ENCODE data around the gene ACIN1. TPM values are rescaled to one million over a fixed set of nuclear protein-coding genes. Genes with fewer than 3 reads are reported as not detected.

The ACIN1 gene
- total and polyA plus RNA-seq, 4 experiments from 2014 or later: 1.2 to 327 (median 169) TPM

DNA sequence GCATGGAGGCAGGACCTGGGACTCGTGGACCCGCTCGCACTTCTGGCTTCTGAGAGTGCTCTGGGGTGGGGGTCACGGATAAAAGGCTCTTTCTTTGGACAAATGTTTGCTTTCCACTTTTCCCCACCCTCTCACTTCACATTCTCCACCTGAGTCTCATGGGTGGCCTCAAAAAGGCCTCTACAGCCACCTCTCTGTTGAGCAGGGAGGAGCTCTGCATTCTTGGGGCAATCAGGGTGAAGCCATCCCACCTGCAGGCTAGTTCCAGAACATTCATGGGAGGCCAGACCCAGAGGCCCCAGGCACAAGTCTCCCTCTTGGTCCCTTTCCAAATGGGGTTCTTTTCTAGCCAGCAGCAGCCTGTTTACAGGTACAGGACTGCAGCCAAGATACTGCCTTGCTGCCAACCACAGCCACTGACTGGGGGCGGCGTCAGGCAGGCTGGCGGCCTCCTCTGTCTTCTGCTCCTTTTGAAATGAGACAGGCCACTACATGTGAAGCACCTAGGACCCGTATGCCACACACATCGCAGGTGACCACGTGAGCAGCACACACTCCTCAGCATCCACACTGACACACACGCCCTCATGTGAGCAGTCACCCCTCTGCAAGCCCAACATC, 42.4 kb upstream of the ACIN1 start:
- intact Hi-C loops (cut with micrococcal nuclease): no loop called here
- Histone ChIP-seq H3K4me3 (ENCODE audit: low read length in 2 of 2) (no peak overlapping the region), H3K36me3 (ENCODE audit: insufficient read depth, low read length) (no peaks in the 10 kb centered on the region), H3K4me1 (ENCODE audit: insufficient read depth, low read length) (no peaks in the 10 kb centered on the region), H3K27ac (ENCODE audit: low read depth, low read length) (no peak overlapping the region), H3K9me3 (ENCODE audit: control insufficient read depth in 1 of 2, low read length in 2 of 2) (no peaks in the 10 kb centered on the region), H3K27me3 (ENCODE audit: insufficient read depth, low read length) (no peaks in the 10 kb centered on the region)
- no peak for DNase-seq
- ChIA-PET POLR2A (ENCODE audit: partially characterized antibody) (no interaction called here), CTCF (ENCODE audit: partially characterized antibody) (no interaction called here)
- H3K9me3 Mint-ChIP-seq: no peaks in the 10 kb centered on the region
- H3K27ac Mint-ChIP-seq: no peak overlapping the region
- peaks cover 0 to 1% of the 10 kb centered on the region in 2 donors for H3K27me3 Mint-ChIP-seq
- no peaks in the 10 kb centered on the region for H3K4me1 Mint-ChIP-seq
- no peak overlapping the region for H3K4me3 Mint-ChIP-seq
- no peaks in the 10 kb centered on the region for H3K36me3 Mint-ChIP-seq

DNA sequence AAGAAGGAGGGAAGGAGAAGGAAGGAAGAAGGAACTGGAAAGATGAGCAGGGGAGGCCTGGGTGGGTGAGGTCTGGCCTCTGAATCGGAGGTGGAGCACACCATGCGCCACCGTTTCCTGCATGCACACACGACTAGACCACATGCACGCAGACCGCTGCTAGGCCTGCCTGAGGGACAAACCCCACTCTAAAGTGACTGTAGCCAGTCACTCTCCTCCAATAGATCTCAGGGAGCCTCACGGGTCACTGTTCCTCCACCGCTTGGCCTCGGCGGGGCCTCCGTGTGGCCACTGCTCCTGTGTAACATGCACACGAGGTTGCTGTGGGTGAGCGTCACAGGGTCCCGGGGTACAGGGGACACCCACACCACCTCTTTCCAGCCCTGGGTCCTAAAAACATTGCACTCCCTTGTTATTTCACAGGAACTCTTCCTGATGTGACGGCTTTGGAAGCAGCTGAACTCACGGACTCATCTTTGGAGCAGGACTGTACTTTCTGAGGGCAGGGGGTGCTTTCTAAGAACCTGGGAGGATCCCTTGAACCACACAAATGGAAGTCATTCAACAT, 41.7 kb upstream of the ACIN1 start:
- Histone ChIP-seq H3K27ac (ENCODE audit: low read depth, low read length) (no peak overlapping the region), H3K36me3 (ENCODE audit: insufficient read depth, low read length) (no peaks in the 10 kb centered on the region), H3K9me3 (ENCODE audit: control insufficient read depth in 1 of 2, low read length in 2 of 2) (no peaks in the 10 kb centered on the region), H3K4me3 (ENCODE audit: low read length in 2 of 2) (no peak overlapping the region), H3K4me1 (ENCODE audit: insufficient read depth, low read length) (no peaks in the 10 kb centered on the region), H3K27me3 (ENCODE audit: insufficient read depth, low read length) (no peaks in the 10 kb centered on the region)
- no peaks in the 10 kb centered on the region for H3K4me1 Mint-ChIP-seq
- H3K36me3 Mint-ChIP-seq: no peaks in the 10 kb centered on the region
- no peak for DNase-seq
- peaks cover 1% of the 10 kb centered on the region in 2 donors for H3K27me3 Mint-ChIP-seq
- ChIA-PET CTCF (ENCODE audit: partially characterized antibody) (no interaction called here), POLR2A (ENCODE audit: partially characterized antibody) (no interaction called here)
- no peak overlapping the region for H3K4me3 Mint-ChIP-seq
- intact Hi-C loops (cut with micrococcal nuclease): no loop called here
- no peaks in the 10 kb centered on the region for H3K9me3 Mint-ChIP-seq
- H3K27ac Mint-ChIP-seq: peak overlapping the region in 2 of 7 donors; percentile 29 to 54

DNA sequence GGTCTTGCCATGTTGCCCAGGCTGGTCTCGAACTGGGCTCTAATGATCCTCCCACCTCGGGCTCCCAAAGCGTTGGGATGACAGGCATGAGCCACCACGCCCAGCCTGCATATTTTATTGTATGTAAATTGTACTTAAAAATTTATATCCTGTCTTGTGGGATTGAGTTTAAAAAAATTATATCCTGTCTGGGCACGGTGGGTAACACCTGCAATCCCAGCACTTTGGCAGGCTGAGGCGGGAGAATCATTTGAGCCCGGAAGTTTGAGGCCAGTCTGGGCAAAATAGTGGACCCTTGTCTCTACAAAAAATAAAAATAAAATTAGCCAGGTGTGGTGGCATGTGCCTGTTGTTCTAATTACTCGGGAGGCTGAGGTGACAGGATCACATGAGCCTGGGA, 38.0 kb upstream of the ACIN1 start:
- H3K4me3 Mint-ChIP-seq: no peak overlapping the region
- CTCF ChIA-PET (ENCODE audit: partially characterized antibody): no interaction called here
- H3K4me3 ChIP-seq (ENCODE audit: low read length in 2 of 2): no peak overlapping the region
- intact Hi-C loops (cut with micrococcal nuclease): no loop called here
- H3K4me1 ChIP-seq (ENCODE audit: insufficient read depth, low read length): no peaks in the 10 kb centered on the region
- H3K36me3 ChIP-seq (ENCODE audit: insufficient read depth, low read length): no peaks in the 10 kb centered on the region
- peaks cover 1 to 6% of the 10 kb centered on the region in 2 donors for H3K27me3 Mint-ChIP-seq
- H3K27ac Mint-ChIP-seq: no peak overlapping the region
- no peak overlapping the region for H3K27ac ChIP-seq (ENCODE audit: low read depth, low read length)
- H3K27me3 ChIP-seq (ENCODE audit: insufficient read depth, low read length): no peaks in the 10 kb centered on the region
- POLR2A ChIA-PET (ENCODE audit: partially characterized antibody): no interaction called here
- no peaks in the 10 kb centered on the region for H3K9me3 ChIP-seq (ENCODE audit: control insufficient read depth in 1 of 2, low read length in 2 of 2)
- H3K9me3 Mint-ChIP-seq: no peaks in the 10 kb centered on the region
- no peak for DNase-seq
- no peaks in the 10 kb centered on the region for H3K36me3 Mint-ChIP-seq
- peaks cover 3 to 6% (median 3%) of the 10 kb centered on the region in 4 donors for H3K4me1 Mint-ChIP-seq

DNA sequence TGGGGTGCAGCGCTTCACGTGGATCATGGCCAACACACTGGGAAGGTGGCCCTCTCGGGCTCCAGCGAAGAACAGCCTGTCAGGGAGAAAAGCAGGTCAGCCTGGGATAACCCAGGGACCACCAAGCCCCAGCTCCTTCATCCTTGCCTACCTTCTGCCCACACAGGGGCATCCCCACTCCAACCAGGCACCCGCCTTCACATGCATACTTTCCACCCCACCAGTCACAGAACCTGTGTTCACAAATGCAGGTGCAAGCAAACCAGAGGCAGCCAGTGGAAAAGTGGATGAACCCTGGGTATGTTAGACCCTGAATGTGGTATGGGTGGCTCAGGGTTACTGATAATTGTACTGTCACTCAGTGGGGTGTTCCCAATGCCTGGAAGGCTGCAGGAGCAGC, 36.5 kb upstream of the ACIN1 start:
- no peaks in the 10 kb centered on the region for H3K9me3 Mint-ChIP-seq
- intact Hi-C loops (cut with micrococcal nuclease): no loop called here

DNA sequence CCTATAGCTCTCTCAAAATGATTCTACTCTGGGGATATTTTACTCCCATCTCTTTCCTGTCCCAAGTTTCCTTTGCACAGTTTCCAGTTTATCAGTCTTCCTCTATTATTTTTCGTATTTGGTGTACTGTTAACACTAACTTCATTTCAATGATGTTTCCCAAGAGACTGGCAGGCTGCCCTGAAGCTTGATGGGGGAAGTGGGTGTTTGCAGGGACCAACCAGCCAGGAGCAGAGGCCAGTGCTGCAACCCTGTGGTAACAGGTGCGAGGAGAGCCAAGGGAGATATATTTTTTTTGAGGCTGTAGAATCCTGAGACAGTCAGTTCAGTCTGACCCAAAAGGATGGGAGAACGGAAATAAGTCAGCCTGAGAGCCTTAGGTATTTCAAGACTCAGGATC, 35.9 kb upstream of the ACIN1 start:
- Histone ChIP-seq H3K27ac (ENCODE audit: low read depth, low read length) (no peak overlapping the region), H3K36me3 (ENCODE audit: insufficient read depth, low read length) (no peaks in the 10 kb centered on the region), H3K4me1 (ENCODE audit: insufficient read depth, low read length) (no peaks in the 10 kb centered on the region), H3K4me3 (ENCODE audit: low read length in 2 of 2) (no peak overlapping the region), H3K9me3 (ENCODE audit: control insufficient read depth in 1 of 2, low read length in 2 of 2) (no peaks in the 10 kb centered on the region), H3K27me3 (ENCODE audit: insufficient read depth, low read length) (no peaks in the 10 kb centered on the region)
- ChIA-PET POLR2A (ENCODE audit: partially characterized antibody) (no interaction called here), CTCF (ENCODE audit: partially characterized antibody) (interaction anchor here (2.6 kb wide), 1 partner anchor 10 kb away, joined by 18 read pairs; no protein-coding TSS in a partner anchor)
- intact Hi-C loops (cut with micrococcal nuclease): no loop called here
- H3K27me3 Mint-ChIP-seq: peaks cover 1 to 8% of the 10 kb centered on the region in 2 donors
- H3K36me3 Mint-ChIP-seq: no peaks in the 10 kb centered on the region
- H3K9me3 Mint-ChIP-seq: no peaks in the 10 kb centered on the region
- no peak for DNase-seq
- H3K4me3 Mint-ChIP-seq: no peak overlapping the region
- H3K27ac Mint-ChIP-seq: no peak overlapping the region
- H3K4me1 Mint-ChIP-seq: peaks cover 3 to 7% (median 5%) of the 10 kb centered on the region in 4 donors

More for the DNA sequence above, 36.5 kb upstream of the ACIN1 start:
- no peaks in the 10 kb centered on the region for H3K9me3 ChIP-seq (ENCODE audit: control insufficient read depth in 1 of 2, low read length in 2 of 2)
- no peak for DNase-seq
- Mint-ChIP-seq H3K36me3 (no peaks in the 10 kb centered on the region), H3K27ac (no peak overlapping the region), H3K4me3 (no peak overlapping the region), H3K27me3 (peaks cover 1 to 6% of the 10 kb centered on the region in 2 donors), H3K4me1 (peaks cover 3 to 7% (median 5%) of the 10 kb centered on the region in 4 donors)
- no peak overlapping the region for H3K4me3 ChIP-seq (ENCODE audit: low read length in 2 of 2)
- ChIA-PET POLR2A (ENCODE audit: partially characterized antibody) (no interaction called here), CTCF (ENCODE audit: partially characterized antibody) (interaction anchor here (1.2 kb wide), 1 partner anchor 11 kb away, joined by 3 read pairs; no protein-coding TSS in a partner anchor)
- no peaks in the 10 kb centered on the region for H3K4me1 ChIP-seq (ENCODE audit: insufficient read depth, low read length)
- H3K36me3 ChIP-seq (ENCODE audit: insufficient read depth, low read length): no peaks in the 10 kb centered on the region
- H3K27me3 ChIP-seq (ENCODE audit: insufficient read depth, low read length): no peaks in the 10 kb centered on the region
- no peak overlapping the region for H3K27ac ChIP-seq (ENCODE audit: low read depth, low read length)

DNA sequence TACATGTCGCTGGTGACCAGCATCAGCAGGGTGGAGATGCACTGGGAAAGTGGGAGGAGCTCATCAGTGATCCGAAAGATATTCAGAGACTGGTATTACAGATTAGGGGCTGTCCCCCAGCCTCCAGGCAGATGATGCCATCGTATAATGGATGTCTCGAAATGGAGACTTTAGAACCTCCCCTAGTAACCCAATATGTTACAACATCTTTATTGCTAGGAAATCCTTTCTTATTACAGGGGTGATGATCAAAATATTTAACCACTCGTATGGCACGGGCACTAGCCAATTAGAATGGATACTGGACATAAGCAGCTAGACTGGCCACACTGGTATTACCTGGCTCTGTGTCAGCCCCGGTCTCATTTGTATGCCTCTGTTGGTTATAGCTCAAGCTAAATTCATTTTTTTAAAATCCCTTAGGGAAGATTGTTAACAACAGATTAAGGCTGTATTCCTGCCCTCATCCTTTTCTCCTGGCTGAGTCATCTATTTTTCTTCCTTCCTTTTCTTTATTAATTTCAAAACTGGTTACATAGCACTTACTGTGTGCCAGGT, 34.9 kb upstream of the ACIN1 start:
- H3K4me1 Mint-ChIP-seq: peaks cover 3 to 7% (median 5%) of the 10 kb centered on the region in 4 donors
- H3K27ac ChIP-seq (ENCODE audit: low read depth, low read length): no peak overlapping the region
- ChIA-PET POLR2A (ENCODE audit: partially characterized antibody) (interaction anchor here (0.6 kb wide), 1 partner anchor 139 kb away, joined by 3 read pairs; no protein-coding TSS in a partner anchor), CTCF (ENCODE audit: partially characterized antibody) (interaction anchor here (0.9 to 2.6 kb wide), 4 partner anchors 9 to 250 kb away, joined by 3 to 18 read pairs (median 4); partner anchors contain the start of gene CEBPE)
- no peak overlapping the region for H3K4me3 ChIP-seq (ENCODE audit: low read length in 2 of 2)
- H3K4me1 ChIP-seq (ENCODE audit: insufficient read depth, low read length): no peaks in the 10 kb centered on the region
- no peaks in the 10 kb centered on the region for H3K9me3 ChIP-seq (ENCODE audit: control insufficient read depth in 1 of 2, low read length in 2 of 2)
- no peaks in the 10 kb centered on the region for H3K27me3 ChIP-seq (ENCODE audit: insufficient read depth, low read length)
- DNase-seq: no peak
- intact Hi-C loops (cut with micrococcal nuclease): no loop called here
- H3K27ac Mint-ChIP-seq: peak overlapping the region in 1 of 7 donors; percentile 25
- H3K4me3 Mint-ChIP-seq: no peak overlapping the region
- H3K9me3 Mint-ChIP-seq: no peaks in the 10 kb centered on the region
- H3K36me3 ChIP-seq (ENCODE audit: insufficient read depth, low read length): no peaks in the 10 kb centered on the region
- H3K36me3 Mint-ChIP-seq: no peaks in the 10 kb centered on the region
- H3K27me3 Mint-ChIP-seq: peaks cover 1 to 8% of the 10 kb centered on the region in 2 donors

DNA sequence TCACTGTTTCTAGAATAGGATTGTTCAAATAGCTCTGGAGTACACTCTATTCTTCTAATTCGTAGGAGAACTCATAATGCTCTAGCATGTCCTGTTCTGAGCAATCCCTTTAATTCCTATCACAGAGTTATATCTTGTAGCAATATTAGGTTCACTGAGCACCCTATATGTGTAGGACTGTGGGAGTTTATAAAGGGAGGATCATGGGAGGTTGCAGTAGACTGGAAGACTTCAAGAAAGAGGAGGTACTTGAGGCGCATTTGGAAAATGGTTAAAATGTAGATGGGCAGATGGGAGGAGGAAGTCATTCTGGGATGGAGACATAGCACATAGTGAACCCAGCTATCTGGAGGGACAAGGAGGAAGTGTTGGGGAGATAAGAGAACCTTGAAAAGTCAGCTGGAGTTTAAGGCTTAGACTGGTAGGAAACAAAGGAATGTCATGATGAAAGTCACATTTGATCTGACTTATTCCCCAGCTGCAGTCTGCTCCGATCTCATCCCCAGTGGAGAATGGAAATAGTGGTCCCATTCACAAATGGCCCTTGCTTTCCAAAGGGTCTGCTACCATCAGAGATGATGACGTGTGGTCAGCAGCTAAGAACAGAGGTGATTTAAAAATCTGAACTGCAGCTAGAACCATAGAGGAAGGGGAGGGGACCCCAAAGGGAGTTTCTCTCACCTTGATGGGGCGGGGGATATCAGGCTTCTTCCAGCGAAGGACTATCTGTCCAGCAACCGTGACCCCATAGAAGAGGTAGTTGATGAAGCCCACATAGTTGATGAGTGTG, 34.2 kb upstream of the ACIN1 start:
- H3K36me3 ChIP-seq (ENCODE audit: insufficient read depth, low read length): no peaks in the 10 kb centered on the region
- Mint-ChIP-seq H3K4me1 (peaks cover 3 to 7% (median 5%) of the 10 kb centered on the region in 4 donors), H3K27ac (peak overlapping the region in 1 of 7 donors; percentile 31), H3K36me3 (no peaks in the 10 kb centered on the region), H3K4me3 (no peak overlapping the region), H3K27me3 (peaks cover 1 to 8% of the 10 kb centered on the region in 2 donors), H3K9me3 (no peaks in the 10 kb centered on the region)
- ChIA-PET CTCF (ENCODE audit: partially characterized antibody) (interaction anchor here (0.9 to 2.6 kb wide), 5 partner anchors 8 to 251 kb away, joined by 3 to 18 read pairs (median 3); partner anchors contain the start of gene CEBPE), POLR2A (ENCODE audit: partially characterized antibody) (no interaction called here)
- H3K27ac ChIP-seq (ENCODE audit: low read depth, low read length): no peak overlapping the region
- no peaks in the 10 kb centered on the region for H3K9me3 ChIP-seq (ENCODE audit: control insufficient read depth in 1 of 2, low read length in 2 of 2)
- no peak for DNase-seq
- intact Hi-C loops (cut with micrococcal nuclease): no loop called here
- no peaks in the 10 kb centered on the region for H3K4me1 ChIP-seq (ENCODE audit: insufficient read depth, low read length)
- H3K27me3 ChIP-seq (ENCODE audit: insufficient read depth, low read length): no peaks in the 10 kb centered on the region
- H3K4me3 ChIP-seq (ENCODE audit: low read length in 2 of 2): no peak overlapping the region

All from CD4-positive, alpha-beta memory T cell (primary cell).